Adipose tissue (tissue), 3 donors: ENCODE measurements around the gene SPANXN1. TPM values are rescaled to one million over a fixed set of nuclear protein-coding genes. Genes with fewer than 3 reads are reported as not detected.
"Not testable (repeated sequence)": the region's sequence is repeated elsewhere in the genome, so short reads cannot be mapped to it uniquely, and the experiment has no call there.

Experiments used
- H3K27ac ChIP-seq: one replicate; pipeline ENCODE4 v1.5.1; 2013; ENCODE audit warnings: low read depth, low read length
- WGBS, 3 donors: extraction: QIAGEN DNeasy Blood & Tissue Kit; methylation state at CpG; one replicate each; pipeline ENCODE4 v1.1.7; 2013; 5-methylcytosine and 5-hydroxymethylcytosine counted together
- polyA plus RNA-seq, 3 donors: library from polyadenylated mRNA; stranded (reverse); fragments of 200-250 nt; gene quantifications; one replicate each; pipeline ENCODE4 v1.2.3, GENCODE V29; 2013
- donor health status: healthy with polysubstance abuse.
- donor health status: Bipolar disorder and iron deficiency.
- donor health status: healthy.

Gene SPANXN1
- not detected for polyA plus RNA-seq

- WGBS, 3 donors, result 0 to 83% (median 51%) methylated on average over 1 to 4 of the region's 4 CpGs
Measured at GRCh38 chrX:145247203-145247602, at the start of gene SPANXN1. SPANXN1 (plus strand) TSS chrX:145247503; CDS start chrX:145247587, 84 bp downstream.

GRCh38 chrX:145199078-145199477 is 48.2 kb upstream of the SPANXN1 start:
- WGBS, 3 donors, result 62 to 79% (median 79%) methylated on average over 3 of the region's 3 CpGs
- no peak overlapping the region for H3K27ac ChIP-seq

More at GRCh38 chrX:145247203-145247602, at the start of gene SPANXN1:
- not testable (repeated sequence) for H3K27ac ChIP-seq

DNA sequence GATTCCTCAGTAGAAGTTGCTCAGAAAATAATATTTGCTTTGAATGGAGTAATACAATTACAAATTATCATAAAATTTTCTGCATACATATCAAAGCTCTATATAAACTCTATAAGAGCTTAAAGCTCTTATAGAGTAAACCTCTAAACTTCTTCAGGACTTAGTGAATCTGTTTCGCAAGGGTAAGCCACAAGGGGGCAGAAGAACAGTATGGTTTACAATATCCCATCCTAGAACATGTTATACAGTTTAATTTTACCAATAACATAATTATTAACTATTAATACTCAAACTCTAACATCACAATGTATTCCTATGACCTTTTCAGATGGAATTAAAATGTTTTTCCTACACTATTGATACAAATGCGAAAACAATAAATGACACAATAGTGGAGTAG is 33.8 kb upstream of the SPANXN1 start:
- 37 to 75% (median 69%) methylated on average over 2 of the region's 2 CpGs for WGBS, 3 donors
- no peak overlapping the region for H3K27ac ChIP-seq

DNA sequence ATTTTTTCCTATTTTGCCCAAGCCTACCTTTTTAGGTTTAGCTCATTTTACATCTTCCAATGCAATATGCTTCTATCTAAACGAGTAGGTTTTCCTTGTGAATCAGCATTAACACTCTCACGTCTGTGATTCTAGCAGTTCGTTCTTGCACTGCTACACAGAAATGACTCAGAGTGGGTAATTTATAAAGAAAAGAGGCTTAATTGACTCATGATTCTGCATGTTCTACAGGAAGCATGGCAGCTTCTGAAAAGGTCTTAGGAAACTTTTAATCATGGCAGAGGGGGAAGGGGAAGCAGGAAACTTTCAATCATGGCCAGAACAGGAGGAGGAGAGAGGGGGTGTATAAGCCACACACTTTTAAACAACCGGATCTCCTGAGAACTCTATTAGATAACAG is 44.9 kb downstream of the SPANXN1 start:
- H3K27ac ChIP-seq, result no peak overlapping the region
- 10 to 33% (median 32%) methylated on average over 3 to 4 of the region's 4 CpGs for WGBS, 3 donors
